NCI-H345 (cell line): ENCODE measurements around the gene MKRN1.
"Not testable (repeated sequence)": the region's sequence is repeated elsewhere in the genome, so short reads cannot be mapped to it uniquely, and the experiment has no call there.

ENCODE experiments used
- DNase-seq: peaks from one replicate; lab custom pipeline; 2025; lab: John Stamatoyannopoulos, UW

Gene MKRN1

GRCh38 chr7:140479062-140479738, at the start of gene MKRN1:
Gene MKRN1, minus strand, starts transcription at chr7:140479505. Its CDS starts 161 bp downstream, at chr7:140479344.
- DNase-seq, result peak; percentile 99

GRCh38 chr7:140526787-140527664, 47.7 kb upstream of the MKRN1 start:
- DNase-seq, result no peak

- DNase-seq, result no peak
Measured at GRCh38 chr7:140526214-140526613, 46.9 kb upstream of the MKRN1 start.

- DNase-seq, result no peak
Measured at GRCh38 chr7:140525743-140526142, 46.4 kb upstream of the MKRN1 start.

GRCh38 chr7:140521421-140521820, 42.1 kb upstream of the MKRN1 start:
- DNase-seq, result no peak

GRCh38 chr7:140519007-140519399, 39.7 kb upstream of the MKRN1 start:
- DNase-seq, result no peak

GRCh38 chr7:140518370-140519006, 39.2 kb upstream of the MKRN1 start:
- no peak for DNase-seq

GRCh38 chr7:140517546-140518369, 38.5 kb upstream of the MKRN1 start:
- DNase-seq, result peak; percentile 87

- DNase-seq, result peak; percentile 79
Measured at GRCh38 chr7:140512317-140513000, 33.2 kb upstream of the MKRN1 start.

GRCh38 chr7:140509789-140510188, 30.5 kb upstream of the MKRN1 start:
- DNase-seq, result no peak

GRCh38 chr7:140507556-140507955, 28.3 kb upstream of the MKRN1 start:
- DNase-seq, result not testable (repeated sequence)

GRCh38 chr7:140506788-140507464, 27.6 kb upstream of the MKRN1 start:
- peak; percentile 95 for DNase-seq

- no peak for DNase-seq
Measured at GRCh38 chr7:140501966-140502365, 22.7 kb upstream of the MKRN1 start.

- not testable (repeated sequence) for DNase-seq
Measured at GRCh38 chr7:140497807-140498206, 18.5 kb upstream of the MKRN1 start.

- DNase-seq, result no peak
Measured at GRCh38 chr7:140497241-140497769, 18.0 kb upstream of the MKRN1 start.

- DNase-seq, result no peak
Measured at GRCh38 chr7:140495514-140496097, 16.3 kb upstream of the MKRN1 start.

GRCh38 chr7:140494867-140495266, 15.6 kb upstream of the MKRN1 start:
- no peak for DNase-seq

GRCh38 chr7:140489026-140489359, 9.7 kb upstream of the MKRN1 start:
- DNase-seq, result no peak

- no peak for DNase-seq
Measured at GRCh38 chr7:140485500-140486265, 6.4 kb upstream of the MKRN1 start.
